ENCODE data around the gene BOC.

GRCh38 chr3:113225286-113225685 is 13.9 kb downstream of the BOC start:
- TF ChIP-seq CTCF (IDR thresholded peaks at IDR 0.05; ENCODE audit: low read depth, low read length, poor library complexity, severe bottlenecking) (no peak), EZH2phosphoT487 (IDR thresholded peaks at IDR 0.05; ENCODE audit: borderline replicate concordance, low read length) (no peak)

Measured in DOHH2 (cell line).